GM12801 (cell line): ENCODE results near the gene MEGF8.

Experiments used
- TF ChIP-seq, protein P1 (sequence below): IDR thresholded peaks from one replicate; pipeline ENCODE4 v1.5.1; 2011; ENCODE audit warnings: control low read depth; ENCODE audit not compliant: insufficient read length; ENCODE audit errors: extremely low read depth

MEGF8 gene

DNA sequence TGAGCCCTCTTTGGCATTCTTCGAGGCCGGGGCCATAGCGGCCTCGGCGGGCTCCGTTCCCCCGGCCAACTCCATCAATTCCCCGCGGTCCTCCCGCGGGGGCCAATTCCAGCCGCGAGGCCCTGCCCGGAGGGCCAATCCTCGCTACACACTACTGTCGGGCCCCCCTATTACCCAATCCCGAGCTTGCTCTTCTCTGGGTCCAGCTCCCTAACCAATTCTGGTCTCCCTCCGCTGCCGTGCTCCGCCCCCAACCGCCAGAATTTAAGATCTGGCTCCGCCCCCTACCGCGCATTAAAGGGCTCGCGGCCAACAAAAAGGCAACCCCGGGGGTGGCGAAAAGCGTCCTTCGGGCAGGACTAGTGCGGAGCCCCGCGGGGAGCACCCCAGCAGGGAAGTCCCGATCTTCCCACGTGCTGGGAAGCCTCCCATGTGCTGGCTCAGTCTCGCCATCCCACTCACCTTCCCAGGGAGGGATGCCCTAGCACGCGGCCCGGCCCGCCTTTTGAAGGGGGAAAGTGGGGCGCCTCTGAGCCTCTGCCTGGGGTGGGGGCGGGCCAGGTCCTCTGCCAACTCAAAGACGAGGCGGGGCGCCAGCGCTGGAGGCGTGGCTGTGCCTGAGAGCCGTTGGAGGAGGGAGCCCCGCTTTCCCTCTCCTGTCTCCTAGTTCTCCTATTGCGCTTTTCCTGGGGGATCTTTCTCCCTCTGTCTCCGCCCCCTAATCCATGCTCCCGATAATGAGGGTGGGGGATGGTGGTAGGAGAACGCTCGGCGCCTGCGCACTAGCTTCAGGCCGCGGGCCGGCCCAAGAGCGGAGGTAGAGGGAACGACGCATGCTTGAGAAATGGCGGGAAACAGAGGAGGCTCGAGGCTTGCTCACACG is 98.3 kb downstream of the MEGF8 start:
- TF ChIP-seq, protein P1, sequence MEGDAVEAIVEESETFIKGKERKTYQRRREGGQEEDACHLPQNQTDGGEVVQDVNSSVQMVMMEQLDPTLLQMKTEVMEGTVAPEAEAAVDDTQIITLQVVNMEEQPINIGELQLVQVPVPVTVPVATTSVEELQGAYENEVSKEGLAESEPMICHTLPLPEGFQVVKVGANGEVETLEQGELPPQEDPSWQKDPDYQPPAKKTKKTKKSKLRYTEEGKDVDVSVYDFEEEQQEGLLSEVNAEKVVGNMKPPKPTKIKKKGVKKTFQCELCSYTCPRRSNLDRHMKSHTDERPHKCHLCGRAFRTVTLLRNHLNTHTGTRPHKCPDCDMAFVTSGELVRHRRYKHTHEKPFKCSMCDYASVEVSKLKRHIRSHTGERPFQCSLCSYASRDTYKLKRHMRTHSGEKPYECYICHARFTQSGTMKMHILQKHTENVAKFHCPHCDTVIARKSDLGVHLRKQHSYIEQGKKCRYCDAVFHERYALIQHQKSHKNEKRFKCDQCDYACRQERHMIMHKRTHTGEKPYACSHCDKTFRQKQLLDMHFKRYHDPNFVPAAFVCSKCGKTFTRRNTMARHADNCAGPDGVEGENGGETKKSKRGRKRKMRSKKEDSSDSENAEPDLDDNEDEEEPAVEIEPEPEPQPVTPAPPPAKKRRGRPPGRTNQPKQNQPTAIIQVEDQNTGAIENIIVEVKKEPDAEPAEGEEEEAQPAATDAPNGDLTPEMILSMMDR, result no peak

DNA sequence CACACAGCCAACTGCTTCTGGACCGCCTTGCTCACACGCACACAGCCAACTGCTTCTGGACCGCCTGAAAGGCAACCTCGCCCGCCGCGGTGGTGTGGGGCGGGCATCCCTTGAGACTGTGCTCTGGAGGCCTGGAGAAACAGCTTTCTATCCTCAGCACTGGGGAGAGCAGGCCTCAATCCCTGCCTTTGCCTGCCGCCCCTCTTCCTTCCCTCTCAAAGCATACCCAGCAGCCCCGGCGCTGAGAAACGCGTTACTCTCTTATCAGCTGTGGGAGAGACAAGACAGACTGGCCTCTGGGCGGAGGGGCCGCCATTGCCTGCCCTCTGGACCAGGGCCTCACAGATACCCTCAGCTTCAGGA is 98.9 kb downstream of the MEGF8 start:
- TF ChIP-seq, protein P1, result no peak

DNA sequence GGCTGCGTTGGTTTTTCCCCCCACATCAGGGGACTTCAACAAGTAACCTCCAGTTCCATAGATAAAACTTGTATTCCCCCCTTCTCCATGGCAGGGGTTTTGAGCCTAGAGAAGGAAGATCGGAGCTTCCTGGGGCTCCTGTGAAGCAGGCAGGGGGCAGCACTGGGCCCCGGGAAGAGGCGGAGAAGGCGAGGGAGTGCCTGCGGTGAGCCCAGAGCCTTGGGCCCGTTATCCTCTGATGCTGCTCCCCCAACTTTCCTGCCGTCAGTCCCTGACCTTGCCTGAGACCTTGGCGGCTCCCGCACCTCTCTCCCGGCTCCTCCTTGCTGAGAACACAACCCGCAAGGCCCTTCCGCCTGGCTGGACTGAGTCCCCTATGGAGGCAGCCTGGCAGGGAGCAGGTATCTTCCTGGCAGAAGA is 99.3 kb downstream of the MEGF8 start:
- TF ChIP-seq, protein P1, result no peak

DNA sequence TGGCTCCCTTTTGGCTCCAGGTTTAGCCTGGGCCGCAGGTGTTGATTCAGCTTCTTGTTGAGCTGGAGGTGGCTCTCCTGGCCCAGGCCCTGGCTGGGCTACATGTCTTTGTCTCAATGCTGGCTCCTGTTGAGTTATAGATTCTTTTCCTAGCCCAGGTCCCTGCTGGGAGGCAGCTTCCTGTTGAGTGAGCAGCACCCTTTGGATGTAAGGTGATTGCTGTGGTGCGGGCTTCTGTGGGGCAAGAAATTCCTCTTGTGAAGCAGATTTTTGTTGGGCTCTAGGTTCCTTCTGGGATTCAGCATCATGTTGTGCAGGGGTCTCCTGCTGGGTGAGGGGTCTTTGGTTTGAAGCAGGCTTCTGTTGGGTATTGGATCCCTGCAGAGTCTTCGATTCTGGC is 101.2 kb downstream of the MEGF8 start:
- TF ChIP-seq, protein P1, result no peak

DNA sequence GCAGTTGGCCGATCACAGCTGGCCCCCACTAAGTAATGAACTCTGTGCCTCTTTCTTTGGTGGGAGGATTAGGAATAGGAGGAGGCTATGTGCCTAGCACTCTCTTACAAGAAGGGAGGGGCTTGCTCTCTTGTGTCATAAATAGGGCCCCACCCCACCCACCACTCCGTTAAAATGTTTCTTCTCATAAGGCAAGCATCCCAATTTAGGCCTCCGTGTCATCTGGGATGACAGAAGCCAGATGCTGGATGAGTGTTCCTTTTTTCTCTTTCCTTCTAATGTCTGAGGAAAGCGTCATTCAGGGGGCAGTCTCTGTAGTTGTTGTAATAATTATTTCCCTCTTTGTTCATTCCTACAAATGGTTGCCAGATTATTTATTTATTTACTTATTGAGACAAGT is 101.9 kb downstream of the MEGF8 start, which contains the start of gene LIPE:
TSS of gene LIPE (minus strand) at position 76 of the 400 bp plus-strand sequence. CDS start 239 bp downstream, outside the sequence.
- TF ChIP-seq, protein P1, result no peak
